Measurements from ENCODE around the gene NDUFS6.

GRCh38 chr5:1764606-1764960, 36.6 kb upstream of the NDUFS6 start:
- TF ChIP-seq CTCF (IDR thresholded peaks at IDR 0.05) (no peak), POLR2A (IDR thresholded peaks at IDR 0.05; ENCODE audit: low read depth) (no peak), POLR2AphosphoS5 (IDR thresholded peaks at IDR 0.05) (no peak)

All from esophagus muscularis mucosa (tissue), 3 donors.